HG02623 (cell line): ENCODE results near the gene EPHA10.

ENCODE experiments used
- ATAC-seq: cut with Tn5 transposase; IDR thresholded peaks from one replicate; pipeline ENCODE4 v1.9.1; 2021; ENCODE audit warnings: moderate library complexity; ENCODE audit not compliant: unreplicated experiment

The EPHA10 gene

GRCh38 chr1:37764888-37765441 is at the start of gene EPHA10:
Gene EPHA10, minus strand, starts transcription at chr1:37765120. Its CDS starts 54 bp downstream, at chr1:37765066.
- ATAC-seq, result no peak

DNA sequence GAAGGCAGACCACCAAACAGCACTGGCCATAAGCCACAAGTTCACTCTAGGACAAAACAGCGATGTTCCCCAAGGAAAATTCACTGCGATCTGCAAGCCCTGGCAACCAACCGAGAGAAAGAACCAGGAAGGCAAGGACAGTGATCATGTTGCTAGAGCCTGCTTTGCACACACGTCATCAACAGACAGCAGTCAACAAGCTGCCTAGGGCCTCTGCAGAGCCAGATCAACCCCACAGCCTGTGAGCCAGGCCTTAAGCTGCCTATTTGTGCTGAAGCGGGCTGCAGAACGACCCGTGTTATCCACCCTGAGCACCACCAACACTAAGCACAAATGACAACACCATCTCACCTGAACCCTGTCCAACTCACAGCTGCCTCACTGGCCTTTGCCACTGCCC is 49.3 kb upstream of the EPHA10 start:
- ATAC-seq, result no peak

GRCh38 chr1:37813529-37814145 is 48.7 kb upstream of the EPHA10 start:
- no peak for ATAC-seq

GRCh38 chr1:37811027-37811655 is 46.2 kb upstream of the EPHA10 start:
- no peak for ATAC-seq

DNA sequence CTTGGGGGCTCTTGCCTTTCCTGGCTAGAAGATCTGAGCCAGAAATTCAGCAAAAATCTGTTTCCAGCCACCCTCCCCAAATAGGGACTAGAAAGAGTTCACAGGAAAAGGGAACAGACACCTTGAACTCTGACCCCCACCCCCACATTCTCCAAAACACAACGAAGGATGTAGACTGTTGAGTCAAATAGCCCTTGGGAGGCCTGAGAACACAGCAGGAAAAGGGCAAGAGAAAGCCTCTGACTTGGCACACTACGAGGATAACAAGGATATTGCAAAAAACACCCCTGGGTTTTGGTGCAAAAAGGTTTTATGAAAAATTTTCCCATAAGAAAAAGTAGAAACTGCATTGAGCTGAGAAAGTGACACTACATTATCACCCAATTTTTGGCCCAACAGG is 45.0 kb upstream of the EPHA10 start:
- ATAC-seq, result no peak

DNA sequence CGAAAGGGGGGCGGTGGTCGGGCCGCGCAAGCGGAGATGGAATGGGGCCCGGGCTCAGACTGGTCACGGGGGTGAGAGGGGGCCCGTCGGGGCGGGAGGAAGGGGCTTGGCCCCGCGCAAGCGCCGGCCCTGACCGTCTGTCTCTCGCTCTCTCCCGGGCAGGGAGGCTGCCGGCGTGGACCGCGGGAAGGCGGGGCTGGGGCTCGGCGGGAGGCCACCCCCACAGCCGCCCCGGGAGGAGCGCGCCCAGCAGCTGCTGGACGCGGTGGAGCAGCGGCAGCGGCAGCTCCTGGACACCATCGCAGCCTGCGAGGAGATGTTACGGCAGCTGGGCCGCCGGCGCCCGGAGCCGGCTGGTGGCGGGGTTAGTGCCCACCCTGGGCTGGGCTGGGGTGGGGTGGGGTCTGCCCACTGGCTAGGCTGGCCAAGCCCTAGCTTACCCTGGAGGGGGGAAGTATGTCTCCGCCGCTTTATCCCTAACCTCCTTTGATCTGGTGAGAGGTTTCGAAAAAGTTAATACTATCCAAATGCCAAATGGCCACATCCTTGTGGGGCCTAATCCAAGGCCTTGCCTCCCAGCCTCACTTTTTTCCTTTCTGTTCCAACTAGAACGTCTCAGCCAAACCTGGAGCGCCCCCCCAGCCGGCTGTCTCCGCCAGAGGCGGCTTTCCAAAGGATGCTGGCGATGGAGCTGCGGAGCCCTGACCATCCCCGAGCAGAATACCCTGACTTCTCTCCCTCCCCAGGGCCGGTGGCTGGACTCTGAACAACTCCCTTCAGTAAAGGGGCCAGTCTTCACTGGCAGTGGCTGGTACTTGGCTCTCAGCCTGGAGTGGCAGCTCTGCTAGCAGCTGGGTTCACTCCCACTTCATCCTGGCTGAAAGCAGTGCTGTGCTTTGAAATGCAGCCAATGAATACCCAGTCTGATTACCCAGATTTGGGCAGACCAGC is 43.7 kb upstream of the EPHA10 start:
- peak; percentile 21 for ATAC-seq

DNA sequence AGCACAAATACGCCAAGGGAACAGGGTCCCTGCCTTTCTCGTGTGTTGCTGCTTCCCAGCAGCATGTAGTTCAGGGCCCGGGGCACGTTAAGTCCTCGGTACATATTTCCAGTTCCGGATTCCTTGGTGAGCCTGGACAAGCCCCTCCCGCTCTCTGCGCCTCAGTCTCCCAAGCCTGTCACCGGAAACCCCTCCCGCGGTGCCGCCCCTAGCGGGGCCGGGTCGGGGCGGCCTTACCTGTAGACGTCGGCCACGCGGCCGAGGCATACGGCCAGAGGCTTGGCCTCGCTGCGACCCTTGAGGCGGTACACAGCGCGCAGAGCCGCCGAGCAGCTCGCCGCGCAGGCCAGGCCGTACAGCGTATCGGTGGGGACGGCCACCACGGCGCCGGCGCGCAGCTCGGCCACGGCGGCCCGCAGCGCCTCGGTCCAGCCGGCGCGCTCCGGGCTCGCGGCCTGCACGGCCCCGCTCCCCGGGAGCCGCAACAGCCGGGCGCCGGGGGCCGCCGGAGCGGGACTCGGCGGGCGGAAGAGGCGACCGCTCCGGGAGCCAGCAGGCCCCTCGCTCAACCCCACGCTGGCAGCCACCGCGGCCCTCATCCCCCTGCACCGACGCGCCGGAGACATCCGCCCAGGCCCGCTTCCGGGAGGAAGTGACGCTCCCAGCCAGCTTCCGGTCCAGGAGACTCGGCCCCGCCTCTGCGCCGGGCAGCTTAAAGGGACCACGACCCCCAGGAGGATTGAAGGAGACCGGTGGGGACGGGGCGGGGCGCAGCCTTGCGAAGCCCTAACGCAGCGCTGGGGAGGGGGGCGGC is 42.8 kb upstream of the EPHA10 start, which contains the start of the genes C1orf122 and YRDC:
Gene C1orf122, plus strand, starts transcription at position 236 of the 814 bp plus-strand sequence. CDS start 615 bp downstream, outside the sequence.
Gene YRDC, minus strand, starts transcription at position 654 of the 814 bp plus-strand sequence. Its CDS starts 28 bp downstream, at position 626.
- peak; percentile 80 for ATAC-seq

- ATAC-seq, result no peak
Measured at GRCh38 chr1:37807220-37807554, 42.3 kb upstream of the EPHA10 start.

DNA sequence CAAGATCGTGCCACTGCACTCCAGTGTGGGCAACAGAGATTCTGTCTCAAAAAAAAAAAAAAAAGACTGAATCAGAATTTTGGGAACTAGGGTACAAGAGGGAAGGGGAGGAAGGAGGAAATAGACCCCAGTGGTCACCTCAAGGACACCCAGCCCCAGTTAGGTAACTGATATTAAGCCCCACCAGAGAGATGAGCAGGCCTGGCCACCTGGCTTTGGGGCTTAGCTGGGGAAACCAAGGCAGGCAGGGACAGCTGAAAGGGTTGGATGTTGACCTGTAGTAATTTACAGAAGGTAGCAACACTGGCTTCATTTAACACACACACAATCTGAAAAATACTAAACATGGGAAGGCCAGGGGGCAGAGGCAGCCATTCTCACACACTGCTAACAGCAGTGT is 37.5 kb upstream of the EPHA10 start:
- ATAC-seq, result no peak

- no peak for ATAC-seq
Measured at GRCh38 chr1:37797750-37798345, 32.9 kb upstream of the EPHA10 start.

DNA sequence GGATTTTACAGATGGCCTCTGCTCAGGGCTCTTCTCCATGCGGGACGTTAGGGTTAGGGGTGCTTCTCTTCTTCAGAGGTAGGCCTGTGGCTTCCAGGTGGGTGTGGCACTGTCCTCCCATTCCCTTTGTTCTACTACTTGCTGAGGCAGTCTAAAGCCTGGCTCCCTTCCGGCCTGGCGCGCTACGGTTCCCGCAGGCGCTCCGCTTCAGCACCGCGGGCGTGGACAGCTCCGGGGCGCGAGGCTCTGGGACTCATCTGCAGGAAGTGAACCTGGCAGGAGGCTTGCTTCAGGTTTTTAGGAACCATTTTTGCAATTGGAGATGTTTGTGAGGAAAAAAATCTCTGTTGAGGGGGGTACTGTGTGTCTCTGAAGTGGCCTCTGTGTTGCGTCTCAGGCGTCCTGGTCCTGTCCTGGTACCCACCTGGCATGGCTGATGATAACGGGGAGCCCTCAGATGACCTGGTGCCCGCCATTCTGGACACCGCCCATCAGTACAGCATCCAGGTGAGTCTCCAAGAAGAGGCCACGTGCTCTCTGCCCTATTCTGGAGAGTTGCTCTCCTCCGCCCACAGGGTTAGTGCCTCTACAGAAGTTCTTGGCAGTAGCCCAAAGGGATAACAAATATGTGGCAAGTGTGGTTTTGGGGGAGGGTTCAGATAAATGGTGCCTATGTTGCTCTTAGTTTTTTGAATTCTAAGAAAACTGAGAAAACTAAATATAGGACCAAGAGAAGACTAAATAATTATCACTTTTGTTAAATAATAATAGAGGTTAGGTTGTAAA is 30.6 kb upstream of the EPHA10 start:
- no peak for ATAC-seq

- ATAC-seq, result no peak
Measured at GRCh38 chr1:37794372-37795339, 29.7 kb upstream of the EPHA10 start.

DNA sequence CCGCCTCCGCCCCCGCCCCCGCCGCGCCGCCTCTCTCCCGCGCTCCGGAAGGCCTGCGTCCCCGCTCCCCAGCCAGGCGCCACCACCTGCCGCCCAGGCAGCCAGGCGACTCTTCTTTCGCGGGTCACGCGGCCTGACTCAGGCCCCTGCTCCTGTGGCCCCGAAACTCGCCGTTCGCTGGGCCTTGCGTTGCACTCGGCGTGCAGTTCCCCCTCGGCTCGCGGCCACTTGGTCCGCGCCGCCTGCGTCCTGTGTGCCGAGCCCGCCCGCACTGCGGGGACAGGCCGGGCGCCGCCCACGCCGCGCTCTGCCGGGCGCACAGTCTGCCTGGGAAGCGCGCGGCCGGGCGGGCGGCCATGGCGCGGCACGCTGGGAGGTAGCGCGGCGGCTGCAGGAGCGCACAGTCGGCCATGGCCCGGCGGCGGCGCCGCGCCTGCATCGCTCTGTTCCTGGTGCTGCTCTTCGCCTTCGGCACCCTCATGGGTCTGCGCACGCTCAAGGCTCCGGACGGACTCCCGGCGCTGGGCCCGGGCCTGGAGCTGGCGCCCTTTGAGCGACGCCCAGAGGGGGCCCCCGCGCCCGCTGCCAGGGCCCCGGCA is 29.0 kb upstream of the EPHA10 start, which contains the start of gene MANEAL:
Gene MANEAL, plus strand, starts transcription at position 75 of the 599 bp plus-strand sequence. Its CDS starts 336 bp downstream, at position 411.
- ATAC-seq, result peak; percentile 50

DNA sequence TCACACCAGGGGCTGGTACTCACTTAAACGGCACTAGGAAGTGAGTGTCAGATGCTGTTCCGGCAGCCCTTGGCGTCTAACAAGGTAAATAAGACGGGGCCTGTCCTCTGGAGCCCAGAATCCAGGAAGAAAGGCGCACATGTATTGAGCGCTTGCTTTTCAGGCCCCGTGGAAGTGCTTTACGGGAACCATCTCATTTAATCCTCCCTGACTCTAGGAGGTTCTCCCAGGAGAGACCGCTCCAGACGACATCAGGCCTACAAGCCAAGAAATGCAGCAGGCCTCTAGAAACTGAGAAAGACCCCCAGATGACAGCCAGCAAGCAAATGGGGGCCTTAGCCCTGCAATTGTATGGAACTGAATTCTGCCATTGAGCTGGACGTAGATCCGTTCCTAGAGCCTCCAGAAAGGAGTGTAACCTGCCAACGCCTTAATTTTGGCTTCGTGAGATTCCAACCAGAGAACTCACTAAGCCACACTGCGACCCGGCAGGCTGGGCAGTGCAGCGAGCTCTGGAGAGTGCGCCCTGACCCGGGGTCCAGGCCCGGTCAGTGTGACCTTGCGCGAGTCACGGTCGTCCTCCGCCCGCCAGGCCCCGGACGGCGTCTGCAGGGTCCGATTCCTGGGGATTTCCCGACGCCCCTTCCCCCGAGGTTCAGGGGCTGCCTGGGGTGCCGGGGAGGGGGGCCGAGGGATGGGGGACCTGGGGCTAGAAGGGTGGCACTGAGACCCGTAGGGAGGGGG is 28.2 kb upstream of the EPHA10 start:
- ATAC-seq, result no peak

GRCh38 chr1:37782491-37782890 is 17.6 kb upstream of the EPHA10 start:
- ATAC-seq, result no peak

DNA sequence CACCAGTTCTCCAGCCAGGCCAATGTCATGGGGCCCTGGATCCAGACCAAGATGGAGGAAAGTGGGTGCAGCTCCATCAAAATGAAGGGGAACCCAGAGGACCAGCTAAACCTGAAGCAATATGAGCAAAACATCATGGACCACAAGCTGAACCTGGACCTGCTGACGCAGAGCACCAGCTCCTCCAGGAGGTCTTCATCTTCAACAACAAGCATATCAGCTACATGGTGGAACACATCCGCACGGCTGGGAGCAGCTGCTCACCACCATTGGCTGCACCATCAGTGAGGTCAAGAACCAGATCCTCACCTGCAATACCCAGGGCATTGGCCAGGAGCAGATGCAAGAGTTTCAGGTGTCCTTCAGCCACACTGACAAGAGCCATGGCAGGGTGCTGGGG is 13.7 kb upstream of the EPHA10 start:
- ATAC-seq, result no peak
